Measurements from ENCODE around the gene ADIPOR1.
"Not testable (repeated sequence)": the region's sequence is repeated elsewhere in the genome, so short reads cannot be mapped to it uniquely, and the experiment has no call there.

- TF ChIP-seq POLR2AphosphoS5 (IDR thresholded peaks at IDR 0.05; ENCODE audit: borderline replicate concordance, low read depth, low read length); EZH2 (IDR thresholded peaks at IDR 0.05): not testable (repeated sequence)
These were observed 21.7 kb downstream of the ADIPOR1 start for GRCh38 chr1:202936409-202936808.

Data from SK-N-MC (cell line).